GM21576 (cell line): ENCODE measurements around the gene AP1S3.
A peak's percentile ranks its signal among the peaks of the same experiment; 100 is the strongest.

Source experiments
- ATAC-seq: cut with Tn5 transposase; IDR thresholded peaks from one replicate; pipeline ENCODE4 v1.9.1; 2021; ENCODE audit warnings: mild to moderate bottlenecking, moderate library complexity; ENCODE audit not compliant: unreplicated experiment

Gene AP1S3

GRCh38 chr2:223764796-223765195, 72.6 kb downstream of the AP1S3 start:
- no peak for ATAC-seq

GRCh38 chr2:223762853-223763252, 74.5 kb downstream of the AP1S3 start:
- ATAC-seq = no peak

GRCh38 chr2:223761746-223762145, 75.6 kb downstream of the AP1S3 start:
- ATAC-seq = peak; percentile 56

GRCh38 chr2:223760838-223761502, 76.4 kb downstream of the AP1S3 start:
- peak; percentile 79 for ATAC-seq

- ATAC-seq = no peak
Observed at GRCh38 chr2:223759569-223760430, 77.6 kb downstream of the AP1S3 start.

GRCh38 chr2:223758131-223758840, 79.1 kb downstream of the AP1S3 start:
- no peak for ATAC-seq

GRCh38 chr2:223753940-223754339, 83.4 kb downstream of the AP1S3 start:
- no peak for ATAC-seq

GRCh38 chr2:223751012-223751411, 86.4 kb downstream of the AP1S3 start:
- ATAC-seq = no peak

- no peak for ATAC-seq
Observed at GRCh38 chr2:223747392-223748042, 89.9 kb downstream of the AP1S3 start.

- ATAC-seq = no peak
Observed at GRCh38 chr2:223746611-223747010, 90.8 kb downstream of the AP1S3 start.

- no peak for ATAC-seq
Observed at GRCh38 chr2:223744580-223744979, 92.8 kb downstream of the AP1S3 start.

- ATAC-seq = no peak
Observed at GRCh38 chr2:223740679-223741078, 96.7 kb downstream of the AP1S3 start.

- ATAC-seq = no peak
Observed at GRCh38 chr2:223737207-223737606, 100.2 kb downstream of the AP1S3 start.

- ATAC-seq = no peak
Observed at GRCh38 chr2:223736488-223736887, 100.9 kb downstream of the AP1S3 start.

- no peak for ATAC-seq
Observed at GRCh38 chr2:223735659-223736244, 101.6 kb downstream of the AP1S3 start.

- no peak for ATAC-seq
Observed at GRCh38 chr2:223735035-223735640, 102.2 kb downstream of the AP1S3 start.

GRCh38 chr2:223734346-223734745, 103.0 kb downstream of the AP1S3 start:
- ATAC-seq = no peak

GRCh38 chr2:223732346-223732745, 105.0 kb downstream of the AP1S3 start:
- ATAC-seq = no peak

GRCh38 chr2:223731503-223731902, 105.9 kb downstream of the AP1S3 start:
- ATAC-seq = no peak

- ATAC-seq = no peak
Observed at GRCh38 chr2:223729781-223730180, 107.6 kb downstream of the AP1S3 start.
